G401.6 (cell line): ENCODE measurements around the gene PTTG1.

Source experiments
- FAIRE-seq: peaks from 2 replicates; lab custom pipeline; 2012; peaks lifted over from hg19 to GRCh38; lab: Jason Lieb, UNC

Gene PTTG1

GRCh38 chr5:160456480-160457177, 35.0 kb downstream of the PTTG1 start:
- FAIRE-seq, result no peak

GRCh38 chr5:160457252-160457651, 35.6 kb downstream of the PTTG1 start:
- no peak for FAIRE-seq

- FAIRE-seq, result no peak
Measured at GRCh38 chr5:160458806-160459800, 37.4 kb downstream of the PTTG1 start.

GRCh38 chr5:160460377-160461049, 38.9 kb downstream of the PTTG1 start:
- FAIRE-seq, result no peak

- no peak for FAIRE-seq
Measured at GRCh38 chr5:160461378-160461777, 39.7 kb downstream of the PTTG1 start.

- no peak for FAIRE-seq
Measured at GRCh38 chr5:160462167-160462566, 40.5 kb downstream of the PTTG1 start.

- no peak for FAIRE-seq
Measured at GRCh38 chr5:160463227-160463626, 41.6 kb downstream of the PTTG1 start.

- FAIRE-seq, result no peak
Measured at GRCh38 chr5:160463740-160464465, 42.2 kb downstream of the PTTG1 start.

- no peak for FAIRE-seq
Measured at GRCh38 chr5:160464466-160464797, 42.8 kb downstream of the PTTG1 start.

GRCh38 chr5:160466116-160466515, 44.5 kb downstream of the PTTG1 start:
- no peak for FAIRE-seq

GRCh38 chr5:160466889-160467554, 45.4 kb downstream of the PTTG1 start:
- FAIRE-seq, result no peak

- FAIRE-seq, result no peak
Measured at GRCh38 chr5:160467555-160468362, 46.1 kb downstream of the PTTG1 start.

GRCh38 chr5:160468363-160468975, 46.8 kb downstream of the PTTG1 start:
- no peak for FAIRE-seq

GRCh38 chr5:160469156-160470144, 47.8 kb downstream of the PTTG1 start:
- FAIRE-seq, result no peak

- FAIRE-seq, result no peak
Measured at GRCh38 chr5:160470437-160471361, 49.0 kb downstream of the PTTG1 start.

- FAIRE-seq, result no peak
Measured at GRCh38 chr5:160471761-160472160, 50.1 kb downstream of the PTTG1 start.

- FAIRE-seq, result no peak
Measured at GRCh38 chr5:160472482-160472881, 50.8 kb downstream of the PTTG1 start.

- no peak for FAIRE-seq
Measured at GRCh38 chr5:160473681-160474080, 52.0 kb downstream of the PTTG1 start.
